ENCODE measurements around the gene CDC37.

DNA sequence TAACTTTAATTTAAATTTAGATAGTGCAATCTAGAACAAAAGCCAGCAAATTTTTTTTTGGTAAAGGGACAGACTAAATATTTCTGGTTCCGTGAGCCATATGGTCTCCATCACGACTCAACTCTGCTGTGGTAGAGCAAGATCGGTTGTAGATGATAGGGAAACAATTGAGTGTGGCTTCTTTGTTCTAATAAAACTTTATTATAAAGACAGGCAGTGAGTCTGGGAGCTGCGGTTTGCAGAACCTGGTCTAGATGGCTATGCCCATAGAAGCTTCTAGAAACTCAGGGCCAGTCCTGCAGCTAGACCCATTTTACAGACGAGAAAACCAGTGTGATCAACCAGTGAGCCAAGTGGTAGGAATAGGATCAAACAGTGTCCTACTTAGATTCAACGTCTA is 11.2 kb downstream of the CDC37 start:
- TF ChIP-seq, protein P1, sequence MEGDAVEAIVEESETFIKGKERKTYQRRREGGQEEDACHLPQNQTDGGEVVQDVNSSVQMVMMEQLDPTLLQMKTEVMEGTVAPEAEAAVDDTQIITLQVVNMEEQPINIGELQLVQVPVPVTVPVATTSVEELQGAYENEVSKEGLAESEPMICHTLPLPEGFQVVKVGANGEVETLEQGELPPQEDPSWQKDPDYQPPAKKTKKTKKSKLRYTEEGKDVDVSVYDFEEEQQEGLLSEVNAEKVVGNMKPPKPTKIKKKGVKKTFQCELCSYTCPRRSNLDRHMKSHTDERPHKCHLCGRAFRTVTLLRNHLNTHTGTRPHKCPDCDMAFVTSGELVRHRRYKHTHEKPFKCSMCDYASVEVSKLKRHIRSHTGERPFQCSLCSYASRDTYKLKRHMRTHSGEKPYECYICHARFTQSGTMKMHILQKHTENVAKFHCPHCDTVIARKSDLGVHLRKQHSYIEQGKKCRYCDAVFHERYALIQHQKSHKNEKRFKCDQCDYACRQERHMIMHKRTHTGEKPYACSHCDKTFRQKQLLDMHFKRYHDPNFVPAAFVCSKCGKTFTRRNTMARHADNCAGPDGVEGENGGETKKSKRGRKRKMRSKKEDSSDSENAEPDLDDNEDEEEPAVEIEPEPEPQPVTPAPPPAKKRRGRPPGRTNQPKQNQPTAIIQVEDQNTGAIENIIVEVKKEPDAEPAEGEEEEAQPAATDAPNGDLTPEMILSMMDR (IDR thresholded peaks at IDR 0.05): no peak
- no peak for TF ChIP-seq POLR2A (IDR thresholded peaks at IDR 0.05)

Data from heart left ventricle (tissue), 13 donors.